Activated CD4-positive, alpha-beta memory T cell treated with anti-CD3 and anti-CD28 coated beads for 36 hours (primary cell): ENCODE results near the gene ACVR1. TPM values are rescaled to one million over a fixed set of nuclear protein-coding genes. Genes with fewer than 3 reads are reported as not detected.
"Not testable (repeated sequence)": the region's sequence is repeated elsewhere in the genome, so short reads cannot be mapped to it uniquely, and the experiment has no call there.

Experiments
- CTCF ChIA-PET: fragments of 350-600 bp; sonication (Branson Sonifier 250); formaldehyde crosslinking; loops from one replicate; lab custom pipeline; 2021; ENCODE audit warnings: antibody characterized with exemption, inconsistent platforms; lab: Charles Lee
- POLR2A ChIA-PET: fragments of 350-600 bp; sonication (Branson Sonifier 250); formaldehyde crosslinking; loops from one replicate; lab custom pipeline; 2021; ENCODE audit warnings: antibody characterized with exemption; lab: Charles Lee
- DNase-seq: peaks from one replicate; pipeline ENCODE4 v3.0.0-alpha.2; 2020
- H3K27ac Mint-ChIP-seq: one replicate; pipeline ENCODE4 v1.8.0; 2021; ENCODE audit warnings: mixed read lengths
- H3K27me3 Mint-ChIP-seq: one replicate; pipeline ENCODE4 v1.8.0; 2021; ENCODE audit warnings: mixed read lengths
- H3K36me3 Mint-ChIP-seq: one replicate; pipeline ENCODE4 v1.8.0; 2021; ENCODE audit warnings: mixed read lengths
- H3K4me1 Mint-ChIP-seq: one replicate; pipeline ENCODE4 v1.8.0; 2021; ENCODE audit warnings: low read depth, mixed read lengths
- H3K4me3 Mint-ChIP-seq: one replicate; pipeline ENCODE4 v1.8.0; 2021; ENCODE audit warnings: mild to moderate bottlenecking, mixed read lengths
- H3K9me3 Mint-ChIP-seq: one replicate; pipeline ENCODE4 v1.8.0; 2021; ENCODE audit warnings: mixed read lengths
- intact Hi-C: fragments of 100-400 bp; cut with micrococcal nuclease; formaldehyde crosslinking; loops from one replicate; pipeline ENCODE4 v1.15.1; 2023
- total RNA-seq, 2 experiments: library from RNA; stranded (reverse); gene quantifications; one replicate each; pipeline ENCODE4 v1.2.3, GENCODE V29; 2021

ACVR1 gene
- total RNA-seq, 2 experiments from 2014 or later = 24.8 to 25.0 TPM

DNA sequence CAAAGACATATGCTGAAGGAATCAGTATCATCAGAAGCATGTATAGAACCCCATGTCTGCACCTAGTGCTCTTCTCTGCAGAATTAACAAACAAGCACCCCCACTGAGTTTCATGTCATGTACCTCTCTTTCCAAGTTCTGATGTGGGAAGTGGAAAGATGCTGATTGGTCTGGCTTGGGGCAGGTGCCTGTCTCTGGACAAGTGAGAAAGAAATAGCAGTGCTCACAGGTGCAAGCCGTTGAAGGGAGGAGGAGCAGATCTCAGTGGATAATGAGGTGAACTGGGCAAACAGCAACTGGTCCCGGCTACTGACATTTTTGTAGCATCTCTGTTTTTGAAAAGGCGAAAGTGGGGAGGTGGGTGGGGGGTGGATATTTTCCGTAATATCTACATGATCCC is 17.5 kb upstream of the ACVR1 start:
- ChIA-PET CTCF (interaction anchor here (2.8 kb wide), 1 partner anchor 17 kb away, joined by 10 read pairs; the partner anchor contains the start of gene ACVR1), POLR2A (interaction anchor here (3.3 kb wide), 1 partner anchor 18 kb away, joined by 12 read pairs; the partner anchor contains the start of gene ACVR1)
- no peaks in the 10 kb centered on the region for H3K9me3 Mint-ChIP-seq
- no peak overlapping the region for H3K4me3 Mint-ChIP-seq
- H3K36me3 Mint-ChIP-seq = no peaks in the 10 kb centered on the region
- peaks cover 81% of the 10 kb centered on the region for H3K4me1 Mint-ChIP-seq
- DNase-seq = no peak
- intact Hi-C loops = no loop called here
- no peak overlapping the region for H3K27ac Mint-ChIP-seq
- no peaks in the 10 kb centered on the region for H3K27me3 Mint-ChIP-seq

DNA sequence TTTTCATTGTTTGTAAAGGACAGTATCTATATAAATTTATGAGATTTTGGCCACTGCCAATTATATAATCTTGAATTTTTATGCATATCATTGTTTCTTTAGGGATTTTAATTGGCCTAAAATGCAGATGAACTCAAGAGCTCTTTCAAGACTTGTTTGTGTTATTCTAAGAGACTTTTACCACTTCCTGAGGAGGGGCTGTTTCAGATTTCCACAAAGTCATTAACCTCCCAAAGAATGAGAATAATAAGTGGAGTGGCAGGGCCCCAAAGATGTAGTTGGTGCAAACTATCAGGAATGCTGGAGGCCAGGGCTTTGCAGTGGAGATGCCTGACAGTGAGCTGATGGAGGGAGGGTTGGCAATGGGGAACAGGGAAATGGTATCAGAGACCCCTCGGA is 15.5 kb upstream of the ACVR1 start:
- ChIA-PET CTCF (interaction anchor here (0.9 to 2.8 kb wide), 2 partner anchors 9 to 15 kb away, joined by 4 to 10 read pairs; partner anchors contain the start of gene ACVR1), POLR2A (interaction anchor here (3.3 kb wide), 1 partner anchor 16 kb away, joined by 12 read pairs; the partner anchor contains the start of gene ACVR1)
- Mint-ChIP-seq H3K27me3 (no peaks in the 10 kb centered on the region), H3K9me3 (no peaks in the 10 kb centered on the region), H3K36me3 (no peaks in the 10 kb centered on the region), H3K4me3 (no peak overlapping the region), H3K4me1 (peaks cover 68% of the 10 kb centered on the region), H3K27ac (peak overlapping the region; percentile 85)
- DNase-seq = no peak
- intact Hi-C loops = no loop called here

DNA sequence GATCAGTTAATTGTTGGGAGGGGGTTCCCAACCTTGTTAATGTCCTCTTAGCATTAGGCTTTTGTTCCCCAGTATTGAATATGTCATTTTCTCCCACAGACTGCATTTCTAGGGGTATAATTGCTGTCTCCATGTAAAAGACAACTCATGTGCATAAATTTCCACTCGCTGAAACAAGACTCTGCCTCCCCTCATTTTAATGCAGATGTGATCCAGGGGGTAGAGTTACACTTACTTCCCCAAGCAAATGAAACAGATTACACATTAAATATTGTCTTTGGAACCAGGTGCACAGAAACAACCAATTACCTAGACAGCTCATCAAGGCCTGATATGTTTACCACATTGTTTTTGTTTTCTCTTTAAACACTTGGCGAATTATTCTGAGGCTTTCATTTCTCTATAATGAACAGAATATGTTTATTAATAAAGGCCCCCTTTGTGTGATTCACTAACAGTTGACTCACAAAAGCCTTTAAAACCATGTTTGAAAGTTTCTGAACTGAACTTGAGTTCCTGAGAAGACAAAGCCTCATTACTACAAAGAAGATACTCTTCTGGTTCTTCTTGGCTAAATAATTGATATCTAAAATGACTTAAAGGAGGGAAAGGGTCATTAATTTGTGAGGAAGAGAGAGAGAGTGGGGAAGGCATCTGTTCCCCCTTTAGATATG is 15.0 kb upstream of the ACVR1 start:
- Mint-ChIP-seq H3K9me3 (no peaks in the 10 kb centered on the region), H3K27ac (peak overlapping the region; percentile 85), H3K27me3 (no peaks in the 10 kb centered on the region), H3K4me1 (peaks cover 63% of the 10 kb centered on the region), H3K36me3 (no peaks in the 10 kb centered on the region), H3K4me3 (peak overlapping the region; percentile 7)
- intact Hi-C loops = no loop called here
- DNase-seq = no peak
- POLR2A ChIA-PET = interaction anchor here (3.3 kb wide), 1 partner anchor 15 kb away, joined by 12 read pairs; the partner anchor contains the start of gene ACVR1
- CTCF ChIA-PET = interaction anchor here (0.9 kb wide), 1 partner anchor 10 kb away, joined by 4 read pairs; no protein-coding TSS in a partner anchor

DNA sequence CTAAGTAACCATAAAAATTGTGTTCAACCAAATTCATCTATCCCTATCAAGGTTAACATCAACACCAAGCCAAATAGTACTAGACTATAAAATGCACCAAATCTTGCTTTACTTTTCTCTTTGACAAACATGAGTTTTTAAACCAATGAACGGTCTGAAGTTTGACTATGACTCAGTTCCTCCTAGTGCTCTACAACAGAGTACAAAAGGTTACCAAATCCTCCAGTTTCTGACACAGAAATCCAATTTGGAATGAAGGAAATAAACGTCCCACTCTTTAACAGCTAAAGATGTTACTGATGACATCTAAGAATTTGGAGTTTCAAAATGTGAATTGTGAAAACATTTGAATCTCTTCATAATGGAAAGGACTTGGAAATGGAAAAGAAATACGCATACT is 11.8 kb upstream of the ACVR1 start:
- Mint-ChIP-seq H3K4me3 (no peak overlapping the region), H3K9me3 (no peaks in the 10 kb centered on the region), H3K36me3 (no peaks in the 10 kb centered on the region), H3K27me3 (no peaks in the 10 kb centered on the region), H3K27ac (no peak overlapping the region), H3K4me1 (peaks cover 37% of the 10 kb centered on the region)
- intact Hi-C loops = no loop called here
- POLR2A ChIA-PET = interaction anchor here (1.3 kb wide), 1 partner anchor 11 kb away, joined by 3 read pairs; no protein-coding TSS in a partner anchor
- no peak for DNase-seq
- CTCF ChIA-PET = interaction anchor here (1.2 kb wide), 2 partner anchors 12 to 136 kb away, joined by 3 to 5 read pairs; partner anchors contain the start of gene ACVR1

DNA sequence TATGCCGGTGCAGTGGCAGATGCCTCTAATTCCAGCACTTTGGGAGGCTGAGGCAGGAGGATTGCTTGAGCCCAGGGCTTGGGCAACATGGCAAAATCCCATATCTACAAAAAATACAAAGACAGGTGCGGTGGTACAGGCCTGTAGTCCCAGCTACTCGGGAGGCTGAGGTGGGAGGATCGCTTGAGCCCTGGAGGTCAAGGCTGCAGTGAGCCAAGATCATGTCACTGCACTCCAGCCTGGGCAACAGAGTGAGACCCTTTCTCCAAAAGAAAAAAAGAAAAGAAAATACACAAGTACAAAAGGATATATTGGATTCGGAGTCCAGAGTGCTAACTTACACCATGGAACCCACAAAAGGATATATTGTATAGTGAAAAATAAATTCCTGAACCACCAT is 8.4 kb upstream of the ACVR1 start:
- intact Hi-C loops, H3K36me3 Mint-ChIP-seq, DNase-seq, H3K4me3 Mint-ChIP-seq, H3K27ac Mint-ChIP-seq, POLR2A ChIA-PET, H3K27me3 Mint-ChIP-seq, H3K9me3 Mint-ChIP-seq: not testable (repeated sequence)
- CTCF ChIA-PET = interaction anchor here (1.1 kb wide), 1 partner anchor 8 kb away, joined by 3 read pairs; the partner anchor contains the start of gene ACVR1
- peaks cover 11% of the 10 kb centered on the region for H3K4me1 Mint-ChIP-seq

DNA sequence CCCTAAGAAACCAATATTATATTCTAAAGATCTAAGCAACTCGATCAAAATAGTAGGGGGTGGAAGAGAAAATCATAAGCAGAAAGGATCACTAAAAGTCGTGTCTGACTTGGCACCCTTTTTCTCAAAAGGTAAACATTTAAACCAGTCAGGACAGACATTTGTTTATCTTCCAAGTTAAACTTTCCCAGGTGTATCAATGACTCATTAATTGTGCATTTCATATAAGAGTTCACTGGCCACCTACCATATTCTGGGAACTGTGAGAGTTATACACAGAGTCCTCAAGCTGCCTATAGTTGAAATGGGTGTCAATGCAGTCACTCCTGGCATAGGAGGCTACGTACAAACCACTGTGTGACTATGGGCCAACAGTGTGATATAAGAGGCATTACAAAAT is 4.8 kb upstream of the ACVR1 start:
- Mint-ChIP-seq H3K4me1 (peaks cover 19% of the 10 kb centered on the region), H3K27me3 (no peaks in the 10 kb centered on the region), H3K36me3 (no peaks in the 10 kb centered on the region), H3K9me3 (no peaks in the 10 kb centered on the region), H3K27ac (no peak overlapping the region), H3K4me3 (no peak overlapping the region)
- ChIA-PET CTCF (no interaction called here), POLR2A (no interaction called here)
- no peak for DNase-seq
- intact Hi-C loops = no loop called here

DNA sequence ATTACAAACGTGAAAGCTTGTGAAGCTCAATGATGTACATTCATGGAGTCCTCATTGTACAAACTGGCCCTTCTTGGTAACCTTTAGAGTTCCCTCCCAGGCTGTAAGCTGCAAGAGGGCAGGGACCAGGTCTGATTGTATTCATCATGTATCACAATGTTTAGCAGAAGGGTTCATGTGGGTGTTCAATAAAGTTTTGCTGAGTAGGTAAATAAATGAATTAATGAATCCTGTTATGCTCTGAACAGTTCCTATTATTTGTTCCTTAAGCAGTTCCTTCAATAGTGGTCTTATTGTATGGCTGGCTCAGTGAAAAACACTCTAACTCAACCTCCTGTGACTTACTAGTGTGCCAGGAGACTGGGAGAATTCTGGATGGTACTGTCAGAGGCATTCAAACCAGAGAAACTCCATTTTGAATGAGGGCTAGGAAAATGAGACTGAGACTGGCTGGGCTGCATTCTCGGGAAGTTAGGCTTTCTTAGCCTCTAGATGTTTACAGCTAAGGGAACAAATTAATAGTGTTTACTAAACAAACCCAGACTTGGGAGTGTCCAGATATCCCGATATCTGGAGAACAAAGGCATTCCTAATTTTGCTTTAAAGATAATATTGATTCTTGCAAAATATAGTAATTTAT is 1.8 kb upstream of the ACVR1 start:
- H3K27ac Mint-ChIP-seq = no peak overlapping the region
- intact Hi-C loops = loop anchor here (2.0 to 5.0 kb wide), 2 partner anchors 23 to 251 kb away; partner anchors contain the start of gene ACVR1C

DNA sequence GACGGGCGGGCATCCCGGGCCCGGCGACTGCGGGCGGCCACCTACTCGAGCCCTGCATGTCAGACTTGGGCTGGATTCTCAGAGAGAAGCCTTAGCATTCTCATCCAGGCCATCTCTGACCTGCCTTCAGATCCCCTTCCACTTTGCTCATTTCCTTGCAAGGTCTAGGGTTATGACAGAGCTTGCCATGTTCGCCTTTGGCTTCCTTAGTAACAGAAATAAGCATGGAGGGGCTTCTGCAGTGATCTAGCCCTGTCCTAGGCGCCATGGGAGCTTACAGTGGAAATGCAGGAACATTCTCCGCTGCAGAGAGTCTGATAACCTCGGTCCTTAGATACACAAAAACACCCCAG is 632 bp upstream of the ACVR1 start:
- no peak for DNase-seq
- intact Hi-C loops = loop anchor here (1.0 to 5.0 kb wide), 5 partner anchors 11 to 249 kb away; partner anchors contain the start of gene ACVR1C
- peak overlapping the region; percentile 15 for H3K27ac Mint-ChIP-seq
- H3K36me3 Mint-ChIP-seq = no peaks in the 10 kb centered on the region
- POLR2A ChIA-PET = interaction anchor here (0.6 to 5.1 kb wide), 11 partner anchors 9 to 400 kb away, joined by 3 to 70 read pairs (median 6); no protein-coding TSS in a partner anchor
- no peaks in the 10 kb centered on the region for H3K27me3 Mint-ChIP-seq
- CTCF ChIA-PET = interaction anchor here (0.9 to 3.3 kb wide), 19 partner anchors 8 to 575 kb away, joined by 3 to 47 read pairs (median 4); no protein-coding TSS in a partner anchor
- peaks cover 50% of the 10 kb centered on the region for H3K4me1 Mint-ChIP-seq
- peak overlapping the region; percentile 75 for H3K4me3 Mint-ChIP-seq
- H3K9me3 Mint-ChIP-seq = no peaks in the 10 kb centered on the region

More for the DNA sequence above, 1.8 kb upstream of the ACVR1 start:
- no peak for DNase-seq
- Mint-ChIP-seq H3K36me3 (no peaks in the 10 kb centered on the region), H3K9me3 (no peaks in the 10 kb centered on the region), H3K4me1 (peaks cover 39% of the 10 kb centered on the region), H3K27me3 (no peaks in the 10 kb centered on the region), H3K4me3 (peak overlapping the region; percentile 75)
- ChIA-PET POLR2A (interaction anchor here (2.5 to 5.1 kb wide), 3 partner anchors 13 to 21 kb away, joined by 15 to 70 read pairs (median 17); no protein-coding TSS in a partner anchor), CTCF (interaction anchor here (1.0 to 3.3 kb wide), 6 partner anchors 15 to 157 kb away, joined by 3 to 47 read pairs (median 8); no protein-coding TSS in a partner anchor)

DNA sequence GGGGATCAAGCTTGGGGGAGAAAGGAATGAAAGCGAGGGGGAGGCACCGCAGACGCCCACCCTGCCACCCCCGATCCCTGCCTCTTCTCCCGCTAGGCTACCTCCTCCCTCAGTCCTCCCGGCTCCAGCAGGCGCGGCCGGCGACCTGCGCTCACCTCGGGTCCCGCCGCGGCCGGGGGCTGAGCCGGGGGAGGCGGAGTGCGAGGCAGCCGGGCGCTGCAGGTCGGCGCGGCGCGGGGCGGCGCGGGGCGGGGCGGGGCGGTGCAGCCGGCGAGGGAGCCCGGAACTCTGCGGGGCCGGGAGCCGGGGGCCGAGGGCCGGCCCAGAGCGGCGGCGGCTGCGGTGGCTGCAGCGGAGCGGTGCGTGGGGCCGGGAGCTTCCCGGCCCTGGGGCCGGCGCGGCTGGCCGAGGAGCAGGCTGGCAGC is 477 bp downstream of the ACVR1 start:
- Mint-ChIP-seq H3K27ac (peak overlapping the region; percentile 88), H3K4me1 (peaks cover 61% of the 10 kb centered on the region), H3K4me3 (peak overlapping the region; percentile 89), H3K36me3 (no peaks in the 10 kb centered on the region), H3K9me3 (no peaks in the 10 kb centered on the region), H3K27me3 (no peaks in the 10 kb centered on the region)
- peak; percentile 67 for DNase-seq
- intact Hi-C loops = loop anchor here (1.0 to 5.0 kb wide), 5 partner anchors 10 to 248 kb away; partner anchors contain the start of gene ACVR1C
- POLR2A ChIA-PET = interaction anchor here (1.3 to 5.1 kb wide), 9 partner anchors 10 to 248 kb away, joined by 3 to 70 read pairs (median 10); no protein-coding TSS in a partner anchor
- CTCF ChIA-PET = interaction anchor here (0.7 to 3.3 kb wide), 17 partner anchors 9 to 539 kb away, joined by 3 to 47 read pairs (median 4); no protein-coding TSS in a partner anchor

DNA sequence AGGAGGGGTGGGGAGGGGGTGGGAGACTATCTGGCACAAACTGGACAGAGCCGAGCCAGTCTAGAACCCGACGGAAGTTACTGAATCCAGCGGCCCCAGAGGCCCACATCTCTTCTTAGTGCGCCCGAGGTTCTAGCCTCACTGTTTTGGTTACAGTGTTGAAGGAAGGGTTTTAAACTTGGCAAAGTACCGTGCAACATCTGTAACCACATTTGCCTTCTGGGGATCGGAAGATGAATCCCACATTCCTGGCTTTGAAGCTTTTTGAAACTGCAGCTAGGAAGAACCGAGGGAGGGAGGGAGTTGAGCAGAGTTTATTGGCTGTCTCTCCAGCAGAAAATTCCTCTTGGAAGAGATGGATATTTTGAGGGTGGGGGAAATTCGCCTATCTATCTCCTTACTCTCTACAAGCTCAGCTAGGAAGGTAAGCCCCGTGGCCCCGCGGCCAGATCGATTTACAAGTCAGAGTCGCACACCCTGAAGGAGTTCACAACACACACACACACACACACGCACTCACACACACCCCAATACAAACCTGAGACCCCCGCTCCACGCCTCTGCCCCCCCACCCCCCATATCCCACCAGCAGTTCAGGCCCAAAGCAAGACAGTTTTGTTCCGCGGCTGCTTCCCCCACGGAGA is 1.0 kb downstream of the ACVR1 start:
- H3K27me3 Mint-ChIP-seq = no peaks in the 10 kb centered on the region
- POLR2A ChIA-PET = interaction anchor here (2.1 to 5.1 kb wide), 4 partner anchors 10 to 24 kb away, joined by 10 to 70 read pairs (median 14); no protein-coding TSS in a partner anchor

DNA sequence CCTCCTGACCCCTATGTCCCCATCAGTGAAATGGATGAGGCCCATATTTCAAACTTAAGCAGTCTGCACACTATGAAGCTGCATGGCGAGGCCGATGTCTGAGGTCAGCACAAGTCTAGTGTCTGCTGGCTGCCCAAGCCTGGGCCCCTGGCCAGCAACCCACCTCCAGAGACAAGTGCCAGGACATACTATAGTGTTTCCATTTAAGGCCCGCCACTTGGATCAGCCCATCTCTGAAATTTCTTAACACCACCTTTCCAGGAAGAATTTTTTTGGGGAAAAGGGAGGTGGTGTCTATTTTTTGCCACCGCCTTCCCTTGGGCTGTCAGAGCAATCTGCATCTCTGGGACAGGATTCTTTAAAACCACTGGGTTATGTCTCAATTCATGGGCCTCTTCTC is 1.8 kb downstream of the ACVR1 start:
- ChIA-PET POLR2A (interaction anchor here (5.1 kb wide), 1 partner anchor 25 kb away, joined by 70 read pairs; no protein-coding TSS in a partner anchor), CTCF (interaction anchor here (2.9 kb wide), 1 partner anchor 10 kb away, joined by 14 read pairs; no protein-coding TSS in a partner anchor)
- H3K36me3 Mint-ChIP-seq = no peaks in the 10 kb centered on the region
- H3K27ac Mint-ChIP-seq = no peak overlapping the region
- H3K9me3 Mint-ChIP-seq = no peaks in the 10 kb centered on the region
- DNase-seq = no peak
- no peaks in the 10 kb centered on the region for H3K27me3 Mint-ChIP-seq
- H3K4me3 Mint-ChIP-seq = peak overlapping the region; percentile 89
- peaks cover 72% of the 10 kb centered on the region for H3K4me1 Mint-ChIP-seq
- intact Hi-C loops = loop anchor here (5.0 kb wide), 1 partner anchor 37 kb away; no protein-coding TSS in a partner anchor

More for the DNA sequence above, 1.0 kb downstream of the ACVR1 start:
- no peaks in the 10 kb centered on the region for H3K36me3 Mint-ChIP-seq
- peaks cover 66% of the 10 kb centered on the region for H3K4me1 Mint-ChIP-seq
- peak overlapping the region; percentile 89 for H3K4me3 Mint-ChIP-seq
- H3K27ac Mint-ChIP-seq = peak overlapping the region; percentile 88
- H3K9me3 Mint-ChIP-seq = no peaks in the 10 kb centered on the region
- intact Hi-C loops = loop anchor here (5.0 kb wide), 2 partner anchors 38 to 248 kb away; partner anchors contain the start of gene ACVR1C
- DNase-seq = peak; percentile 39
- CTCF ChIA-PET = interaction anchor here (1.3 to 3.3 kb wide), 6 partner anchors 9 to 42 kb away, joined by 4 to 47 read pairs (median 10); no protein-coding TSS in a partner anchor
